Upper lobe of left lung (tissue), 4 donors: ENCODE measurements around the gene CACNA1D.

Experiments used
- POLR2A ChIP-seq, 4 donors: fragments of 450-650 bp; IDR thresholded peaks; one replicate each; pipeline ENCODE4 v1.5.1; 2016 to 2017; ENCODE audit warnings: antibody characterized with exemption in 4 of 4, mild to moderate bottlenecking in 2 of 4
- TF ChIP-seq, protein P1 (sequence below), 6 experiments: fragments of 450-650 bp in 4 of 6; fragments of 200-600 bp in 2 of 6; sonication (generic) in 2 of 6; IDR thresholded peaks; one replicate each; pipeline ENCODE4 v1.5.1; 2016 to 2019; ENCODE audit warnings: antibody characterized with exemption in 6 of 6

- TF ChIP-seq POLR2A (IDR thresholded peaks at IDR 0.05): peak in 3 of 4 donors; percentile 37 to 72 (median 38)
- TF ChIP-seq, protein P1, sequence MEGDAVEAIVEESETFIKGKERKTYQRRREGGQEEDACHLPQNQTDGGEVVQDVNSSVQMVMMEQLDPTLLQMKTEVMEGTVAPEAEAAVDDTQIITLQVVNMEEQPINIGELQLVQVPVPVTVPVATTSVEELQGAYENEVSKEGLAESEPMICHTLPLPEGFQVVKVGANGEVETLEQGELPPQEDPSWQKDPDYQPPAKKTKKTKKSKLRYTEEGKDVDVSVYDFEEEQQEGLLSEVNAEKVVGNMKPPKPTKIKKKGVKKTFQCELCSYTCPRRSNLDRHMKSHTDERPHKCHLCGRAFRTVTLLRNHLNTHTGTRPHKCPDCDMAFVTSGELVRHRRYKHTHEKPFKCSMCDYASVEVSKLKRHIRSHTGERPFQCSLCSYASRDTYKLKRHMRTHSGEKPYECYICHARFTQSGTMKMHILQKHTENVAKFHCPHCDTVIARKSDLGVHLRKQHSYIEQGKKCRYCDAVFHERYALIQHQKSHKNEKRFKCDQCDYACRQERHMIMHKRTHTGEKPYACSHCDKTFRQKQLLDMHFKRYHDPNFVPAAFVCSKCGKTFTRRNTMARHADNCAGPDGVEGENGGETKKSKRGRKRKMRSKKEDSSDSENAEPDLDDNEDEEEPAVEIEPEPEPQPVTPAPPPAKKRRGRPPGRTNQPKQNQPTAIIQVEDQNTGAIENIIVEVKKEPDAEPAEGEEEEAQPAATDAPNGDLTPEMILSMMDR (IDR thresholded peaks at IDR 0.05): no peak
Observed at GRCh38 chr3:53846134-53846850, 351.9 kb downstream of the CACNA1D start, which contains the start of the genes CHDH and IL17RB.
